Measurements from ENCODE around the gene LTK.

DNA sequence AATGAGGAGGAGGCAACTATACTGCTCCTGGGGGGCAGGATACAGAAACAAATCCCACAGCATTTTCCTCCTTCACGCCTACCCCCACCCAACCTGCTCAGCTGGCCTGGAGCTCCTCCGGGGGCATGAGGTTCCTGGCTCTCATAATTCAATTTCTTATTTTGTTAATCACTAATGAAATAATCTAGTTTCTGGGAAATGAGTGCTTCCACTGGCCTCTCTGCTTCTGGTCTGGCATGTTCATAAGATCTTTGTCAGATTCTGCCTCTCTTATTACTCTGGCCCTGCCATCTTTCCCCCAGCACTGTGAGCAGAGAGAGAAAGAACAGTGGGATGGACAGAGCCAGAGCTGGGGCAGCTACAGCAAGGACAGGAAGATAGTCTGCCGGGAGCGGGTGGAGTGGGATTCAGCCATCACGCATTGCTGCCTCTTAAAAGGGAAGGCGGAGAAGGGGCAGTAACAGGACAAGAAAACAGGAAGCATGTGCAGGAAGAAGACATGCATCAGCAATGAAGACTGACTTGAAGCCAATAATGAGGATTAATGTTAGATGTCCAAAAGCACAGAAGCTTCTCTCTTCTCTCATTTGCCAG is 16.8 kb upstream of the LTK start:
- TF ChIP-seq, protein P1, sequence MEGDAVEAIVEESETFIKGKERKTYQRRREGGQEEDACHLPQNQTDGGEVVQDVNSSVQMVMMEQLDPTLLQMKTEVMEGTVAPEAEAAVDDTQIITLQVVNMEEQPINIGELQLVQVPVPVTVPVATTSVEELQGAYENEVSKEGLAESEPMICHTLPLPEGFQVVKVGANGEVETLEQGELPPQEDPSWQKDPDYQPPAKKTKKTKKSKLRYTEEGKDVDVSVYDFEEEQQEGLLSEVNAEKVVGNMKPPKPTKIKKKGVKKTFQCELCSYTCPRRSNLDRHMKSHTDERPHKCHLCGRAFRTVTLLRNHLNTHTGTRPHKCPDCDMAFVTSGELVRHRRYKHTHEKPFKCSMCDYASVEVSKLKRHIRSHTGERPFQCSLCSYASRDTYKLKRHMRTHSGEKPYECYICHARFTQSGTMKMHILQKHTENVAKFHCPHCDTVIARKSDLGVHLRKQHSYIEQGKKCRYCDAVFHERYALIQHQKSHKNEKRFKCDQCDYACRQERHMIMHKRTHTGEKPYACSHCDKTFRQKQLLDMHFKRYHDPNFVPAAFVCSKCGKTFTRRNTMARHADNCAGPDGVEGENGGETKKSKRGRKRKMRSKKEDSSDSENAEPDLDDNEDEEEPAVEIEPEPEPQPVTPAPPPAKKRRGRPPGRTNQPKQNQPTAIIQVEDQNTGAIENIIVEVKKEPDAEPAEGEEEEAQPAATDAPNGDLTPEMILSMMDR (IDR thresholded peaks at IDR 0.05 in 8 of 11, conservative IDR thresholded peaks at IDR 0.05 in 3 of 11) = no peak
- TF ChIP-seq POLR2A (IDR thresholded peaks at IDR 0.05) = no peak

Data from spleen (tissue), 7 donors.